GM12878 (cell line): Measurements from ENCODE around the gene GLO1. TPM values are rescaled to one million over a fixed set of nuclear protein-coding genes. Genes with fewer than 3 reads are reported as not detected.

Experiments used
- CEBPZ ChIP-seq: fragments of 150-350 bp; IDR thresholded peaks from 2 replicates; pipeline ENCODE4 v1.6.1; 2016; ENCODE audit warnings: low read depth, low read length
- MLLT1 ChIP-seq: fragments of 450-650 bp; IDR thresholded peaks from 2 replicates; pipeline ENCODE4 v1.6.1; 2016; ENCODE audit warnings: mild to moderate bottlenecking
- RAD21 ChIP-seq: IDR thresholded peaks from 2 replicates; pipeline ENCODE4 v1.6.1; 2011; ENCODE audit warnings: mild to moderate bottlenecking, low read depth, low read length, moderate library complexity; ENCODE audit not compliant: insufficient read depth
- ZNF592 ChIP-seq: fragments of 450-650 bp; IDR thresholded peaks from 2 replicates; pipeline ENCODE4 v1.6.1; 2017; ENCODE audit warnings: mild to moderate bottlenecking, moderate library complexity
- polyA plus RNA-seq, 11 experiments: library from polyadenylated mRNA; depleted of rRNA in 4 of 11; unstranded in 6 of 11; stranded (reverse) in 5 of 11; fragments of >200 nt; fragmentation: Nextera tagmentation in 4 of 11; fragmentation: Illumina TruSeq in 1 of 11; extraction: Ambion mirVana in 4 of 11; extraction: Trizol in 1 of 11; gene quantifications; 1 replicate in 1 of 11; 2 replicates in 10 of 11; pipeline versions ENCODE4 v1.2.1 to v1.2.3, GENCODE V29; 2011 to 2016; ENCODE audit warnings: inconsistent platforms in 2 of 11, missing spikeins in 2 of 11, low read depth in 1 of 11
- total RNA-seq, 4 experiments: library from RNA; depleted of rRNA in 3 of 4; stranded (reverse); fragments of >200 nt in 3 of 4; fragmentation: Illumina TruSeq in 1 of 4; extraction: Trizol in 1 of 4; gene quantifications; 2 replicates each; pipeline versions ENCODE4 v1.2.1 to v1.2.3, GENCODE V29; 2013 to 2021

GLO1 gene
- total and polyA plus RNA-seq, 10 of the 15 experiments (the other 5 are each of a cell fraction or from before 2014, with no cell fraction given): 105 to 227 (median 150) TPM

GRCh38 chr6:38720295-38720694, 17.4 kb upstream of the GLO1 start (continued):
- TF ChIP-seq RAD21 (peak; percentile 55), MLLT1 (no peak), CEBPZ (no peak), ZNF592 (no peak)
